ENCODE measurements around the gene CILP.

Gene CILP

GRCh38 chr15:65174509-65174908 is 36.8 kb downstream of the CILP start:
- DNase-seq: no peak
- Histone ChIP-seq H3K4me3 (ENCODE audit: low read depth, low read length) (no peak overlapping the region), H3K27ac (no peak overlapping the region), H3K27me3 (replicated peaks) (no peaks in the 10 kb centered on the region), H3K36me3 (replicated peaks) (peaks cover 51% of the 10 kb centered on the region)
- TF ChIP-seq CTCF (IDR thresholded peaks at IDR 0.05; ENCODE audit: low read depth, low read length, missing control alignments): no peak
- in situ Hi-C loops (cut with HindIII; ENCODE audit: low pct_ligation_motif_present, low sequenced_read_pairs): no loop called here

- no peak for DNase-seq
- Histone ChIP-seq H3K27ac (no peak overlapping the region), H3K4me3 (ENCODE audit: low read depth, low read length) (no peak overlapping the region), H3K27me3 (replicated peaks) (no peaks in the 10 kb centered on the region), H3K36me3 (replicated peaks) (peaks cover 40% of the 10 kb centered on the region)
- in situ Hi-C loops (cut with HindIII; ENCODE audit: low pct_ligation_motif_present, low sequenced_read_pairs): no loop called here
- TF ChIP-seq CTCF (IDR thresholded peaks at IDR 0.05; ENCODE audit: low read depth, low read length, missing control alignments): no peak
These were observed 38.7 kb downstream of the CILP start for GRCh38 chr15:65172531-65172930.

- Histone ChIP-seq H3K27me3 (replicated peaks) (no peaks in the 10 kb centered on the region), H3K27ac (no peak overlapping the region), H3K4me3 (ENCODE audit: low read depth, low read length) (no peak overlapping the region), H3K36me3 (replicated peaks) (peaks cover 30% of the 10 kb centered on the region)
- in situ Hi-C loops (cut with HindIII; ENCODE audit: low pct_ligation_motif_present, low sequenced_read_pairs): no loop called here
- DNase-seq: no peak
- no peak for TF ChIP-seq CTCF (IDR thresholded peaks at IDR 0.05; ENCODE audit: low read depth, low read length, missing control alignments)
These were observed 39.8 kb downstream of the CILP start for GRCh38 chr15:65171428-65171827.

- DNase-seq: no peak
- Histone ChIP-seq H3K27ac (no peak overlapping the region), H3K4me3 (ENCODE audit: low read depth, low read length) (no peak overlapping the region), H3K36me3 (replicated peaks) (peaks cover 13% of the 10 kb centered on the region), H3K27me3 (replicated peaks) (no peaks in the 10 kb centered on the region)
- TF ChIP-seq CTCF (IDR thresholded peaks at IDR 0.05; ENCODE audit: low read depth, low read length, missing control alignments): no peak
- in situ Hi-C loops (cut with HindIII; ENCODE audit: low pct_ligation_motif_present, low sequenced_read_pairs): no loop called here
These were observed 45.4 kb downstream of the CILP start for GRCh38 chr15:65165875-65166274.

- Histone ChIP-seq H3K27me3 (replicated peaks) (no peaks in the 10 kb centered on the region), H3K36me3 (replicated peaks) (peaks cover 18% of the 10 kb centered on the region), H3K27ac (no peak overlapping the region), H3K4me3 (ENCODE audit: low read depth, low read length) (no peak overlapping the region)
- in situ Hi-C loops (cut with HindIII; ENCODE audit: low pct_ligation_motif_present, low sequenced_read_pairs): no loop called here
- DNase-seq: no peak
- no peak for TF ChIP-seq CTCF (IDR thresholded peaks at IDR 0.05; ENCODE audit: low read depth, low read length, missing control alignments)
These were observed 47.1 kb downstream of the CILP start for GRCh38 chr15:65164139-65164538.

GRCh38 chr15:65163041-65163440 is 48.2 kb downstream of the CILP start:
- H3K4me3 ChIP-seq (ENCODE audit: low read depth, low read length): no peak overlapping the region
- no peaks in the 10 kb centered on the region for H3K27me3 ChIP-seq (replicated peaks)
- no peak for DNase-seq
- TF ChIP-seq CTCF (IDR thresholded peaks at IDR 0.05; ENCODE audit: low read depth, low read length, missing control alignments): no peak
- no peak overlapping the region for H3K27ac ChIP-seq
- peaks cover 27% of the 10 kb centered on the region for H3K36me3 ChIP-seq (replicated peaks)
- in situ Hi-C loops (cut with HindIII; ENCODE audit: low pct_ligation_motif_present, low sequenced_read_pairs): no loop called here

All from brain microvascular endothelial cell (primary cell).